Pancreas (tissue), 10 donors: ENCODE measurements around the gene LSMEM2. TPM values are rescaled to one million over a fixed set of nuclear protein-coding genes. Genes with fewer than 3 reads are reported as not detected.
A peak's percentile ranks its signal among the peaks of the same experiment; 100 is the strongest.

ENCODE experiments used
- ATAC-seq, 4 donors: fragments of 200-7000 bp; cut with Tn5 transposase; one replicate each; pipeline versions ENCODE4 v1.8.0 to v1.9.1; 2020; ENCODE audit warnings: mild to moderate bottlenecking in 4 of 4, moderate library complexity in 4 of 4
- DNase-seq, 6 donors: peaks; one replicate each; pipeline ENCODE4 v3.0.0-alpha.2; 2020
- FAIRE-seq: peaks from 2 replicates; lab custom pipeline; 2012; peaks lifted over from hg19 to GRCh38; lab: Jason Lieb, UNC
- H3K27ac ChIP-seq, 4 donors: fragments of 200-600 bp; sonication (generic); 1 replicate in 3 of 4; 2 replicates in 1 of 4; pipeline versions ENCODE4 v1.5.0 to v1.8.0; 2020
- H3K27me3 ChIP-seq, 4 donors: fragments of 200-600 bp; one replicate each; pipeline ENCODE4 v1.8.0; 2021
- H3K36me3 ChIP-seq, 3 donors: fragments of 200-600 bp; sonication (generic) in 1 of 3; one replicate each; pipeline versions ENCODE4 v1.5.0 to v1.8.0; 2020 to 2021
- H3K4me1 ChIP-seq, 3 donors: fragments of 200-600 bp; one replicate each; pipeline ENCODE4 v1.8.0; 2021
- H3K4me3 ChIP-seq, 4 donors: fragments of 200-600 bp; sonication (generic) in 2 of 4; one replicate each; pipeline versions ENCODE4 v1.5.0 to v1.8.0; 2020 to 2021
- H3K9me3 ChIP-seq, 4 donors: fragments of 200-600 bp; one replicate each; pipeline ENCODE4 v1.8.0; 2021
- CTCF ChIP-seq, 4 donors: fragments of 200-600 bp; sonication (generic) in 3 of 4; IDR thresholded peaks; one replicate each; pipeline versions ENCODE4 v1.5.0 to v1.8.0; 2021; ENCODE audit warnings: antibody characterized with exemption in 4 of 4
- WGBS, 2 donors: extraction: QIAGEN DNeasy Blood & Tissue Kit; methylation state at CpG; one replicate each; pipeline ENCODE4 v1.1.7; 2013; 5-methylcytosine and 5-hydroxymethylcytosine counted together
- intact Hi-C, 3 donors: fragments of 100-400 bp; cut with DNase I; formaldehyde crosslinking; loops; one replicate each; pipeline versions ENCODE4 v1.11.1 to v1.14.2; 2022
- polyA plus RNA-seq, 2 donors: library from polyadenylated mRNA; stranded (reverse); fragments of 200-250 nt; gene quantifications; one replicate each; pipeline ENCODE4 v1.2.3, GENCODE V29; 2013
- total RNA-seq, 6 donors: library from RNA; stranded (reverse); fragmentation: NEBNext Ultra II Directional in 4 of 6; extraction: Animal tissue kit (Norgen Biotek cat#: 25700) in 4 of 6; gene quantifications; one replicate each; pipeline versions ENCODE4 v1.2.1 to v1.2.4, GENCODE V29; 2021 to 2023
- donor health status: healthy with polysubstance abuse.
- donor health status: DM: no; HTN: no; CAD: no; lungs with moderate emphysema.
- donor health status: DM: no; HTN: no; CAD: no.
- donor health status: control.
- donor health status: control.
- donor health status: Bipolar disorder and iron deficiency.
- donor health status: DM: yes; HTN: yes; CAD: no.
- donor health status: DM: no; HTN: no; CAD: no.
- donor health status: DM: no; HTN: no; CAD: no.
- donor health status: DM: yes; HTN: yes; CAD: no.

LSMEM2 gene
- total and polyA plus RNA-seq, 8 donors, result 0.12 to 2.1 (median 0.15) TPM; not detected in 5

DNA sequence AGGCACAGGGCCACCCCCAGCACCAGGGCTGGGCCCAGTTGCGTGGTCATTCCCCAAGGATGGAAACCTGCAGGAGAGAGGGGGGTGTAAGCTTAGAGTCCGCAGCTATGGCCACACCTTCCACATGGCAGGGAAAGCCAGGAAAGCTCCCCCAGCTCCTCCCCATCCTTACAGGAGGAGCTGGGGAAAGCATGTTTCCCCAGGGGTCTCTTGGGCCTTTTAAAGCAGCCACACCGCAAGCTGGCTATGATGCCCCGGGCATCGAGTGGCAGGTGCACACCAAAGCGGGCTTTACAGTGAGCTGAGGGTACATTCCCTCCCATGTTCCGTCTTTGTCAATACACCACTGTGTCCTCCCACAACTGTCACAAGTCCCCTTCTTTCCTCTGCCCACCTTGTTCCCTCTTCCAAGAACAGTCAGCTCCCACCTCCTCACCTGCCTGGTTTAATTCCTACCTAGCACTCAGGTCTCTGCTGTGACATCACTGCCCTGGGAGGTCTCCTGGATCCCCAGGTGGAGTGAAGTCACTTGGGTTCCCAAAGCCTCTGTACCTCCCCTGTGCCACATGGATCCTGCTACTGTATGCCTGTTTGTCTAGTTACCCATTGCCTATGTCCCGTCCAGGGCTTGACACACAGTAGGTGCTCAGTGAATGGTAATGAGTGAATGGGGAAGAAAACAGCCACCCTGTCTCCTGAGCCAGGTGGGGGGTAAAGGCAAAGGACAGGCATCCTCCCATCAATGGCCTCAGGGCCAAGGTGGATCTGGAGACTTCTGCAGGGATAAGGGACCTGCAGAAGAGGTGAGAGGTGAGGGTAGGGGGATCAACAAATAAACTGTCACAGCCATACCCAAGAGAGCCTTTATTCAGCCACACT, 16.9 kb downstream of the LSMEM2 start:
- H3K36me3 ChIP-seq, result no peaks in the 10 kb centered on the region
- DNase-seq, result no peak
- no peak for FAIRE-seq
- H3K27ac ChIP-seq, result no peak overlapping the region
- intact Hi-C loops, result no loop called here
- H3K4me3 ChIP-seq, result no peak overlapping the region
- peaks cover 21 to 27% (median 21%) of the 10 kb centered on the region in 3 donors for H3K4me1 ChIP-seq
- no peak for ATAC-seq
- TF ChIP-seq CTCF (IDR thresholded peaks at IDR 0.05), result no peak
- no peaks in the 10 kb centered on the region for H3K27me3 ChIP-seq
- H3K9me3 ChIP-seq, result no peaks in the 10 kb centered on the region
- WGBS, 2 donors, result 87 to 94% methylated on average over 8 of the region's 8 CpGs

DNA sequence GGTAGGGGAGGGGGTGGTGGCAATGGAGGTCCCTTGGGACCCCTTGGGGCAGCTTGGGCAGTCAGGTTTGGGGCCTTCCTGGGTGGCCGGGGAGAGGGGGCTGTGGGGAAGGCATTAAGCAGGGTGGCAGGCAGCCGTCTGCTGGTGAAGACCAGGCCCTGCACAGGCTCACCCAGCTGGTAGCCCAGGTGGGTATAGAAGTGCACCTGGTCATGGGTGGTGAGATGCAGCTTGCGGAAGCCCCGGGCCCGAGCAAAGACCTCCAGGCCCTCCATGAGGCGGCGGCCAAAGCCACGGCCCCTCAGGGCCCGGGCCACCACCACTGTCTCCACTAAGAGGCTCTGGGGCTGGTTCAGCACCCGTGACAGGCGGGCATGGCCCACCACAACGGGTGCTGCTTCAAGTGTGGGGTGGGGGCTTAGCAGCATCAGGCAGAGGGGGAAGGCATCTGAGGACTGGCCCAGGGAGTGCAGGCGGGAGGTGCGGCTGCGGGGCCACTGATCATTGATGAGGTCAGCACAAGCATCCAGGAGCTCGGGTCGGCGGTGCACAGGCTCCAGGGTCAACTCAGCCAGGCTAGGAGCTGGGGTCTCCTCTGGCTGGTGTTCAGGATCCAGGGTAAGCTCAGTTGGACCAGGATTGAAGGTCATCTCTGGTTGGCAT, 18.0 kb downstream of the LSMEM2 start:
- WGBS, 2 donors, result 88 to 89% methylated on average over 18 of the region's 18 CpGs
- FAIRE-seq, result no peak
- peak in 2 of 6 donors; percentile 31 to 77 for DNase-seq
- Histone ChIP-seq H3K27ac (no peak overlapping the region), H3K27me3 (no peaks in the 10 kb centered on the region), H3K36me3 (no peaks in the 10 kb centered on the region), H3K4me1 (peaks cover 21 to 22% (median 21%) of the 10 kb centered on the region in 3 donors), H3K9me3 (no peaks in the 10 kb centered on the region), H3K4me3 (no peak overlapping the region)
- no peak for TF ChIP-seq CTCF (IDR thresholded peaks at IDR 0.05)
- intact Hi-C loops, result no loop called here
- no peak for ATAC-seq

- intact Hi-C loops, result no loop called here
- Histone ChIP-seq H3K27me3 (no peaks in the 10 kb centered on the region), H3K4me1 (peaks cover 21 to 22% (median 21%) of the 10 kb centered on the region in 3 donors), H3K36me3 (no peaks in the 10 kb centered on the region), H3K27ac (no peak overlapping the region), H3K4me3 (no peak overlapping the region), H3K9me3 (no peaks in the 10 kb centered on the region)
- 39 to 57% methylated on average over 2 of the region's 2 CpGs for WGBS, 2 donors
- ATAC-seq (no peak), FAIRE-seq (no peak), DNase-seq (peak in 3 of 6 donors; percentile 52 to 84 (median 71))
- TF ChIP-seq CTCF (IDR thresholded peaks at IDR 0.05), result no peak
Observed at GRCh38 chr3:50297384-50297775, 18.5 kb downstream of the LSMEM2 start.

- TF ChIP-seq CTCF (IDR thresholded peaks at IDR 0.05), result no peak
- FAIRE-seq (no peak), DNase-seq (no peak), ATAC-seq (no peak)
- H3K36me3 ChIP-seq, result no peaks in the 10 kb centered on the region
- no peaks in the 10 kb centered on the region for H3K27me3 ChIP-seq
- peak overlapping the region in 3 of 4 donors; percentile 48 to 67 (median 55) for H3K4me3 ChIP-seq
- WGBS, 2 donors, result 56 to 58% methylated on average over 9 of the region's 9 CpGs
- no peaks in the 10 kb centered on the region for H3K9me3 ChIP-seq
- H3K4me1 ChIP-seq, result peaks cover 15 to 17% (median 16%) of the 10 kb centered on the region in 3 donors
- H3K27ac ChIP-seq, result peak overlapping the region; percentile 61 to 83 (median 79)
- intact Hi-C loops, result no loop called here
Observed at GRCh38 chr3:50297896-50298725, 19.2 kb downstream of the LSMEM2 start.
